Measurements from ENCODE around the gene TMEM123. TPM values are rescaled to one million over a fixed set of nuclear protein-coding genes. Genes with fewer than 3 reads are reported as not detected.

Gene TMEM123
- total RNA-seq, 6 experiments from 2014 or later: 128 to 197 (median 161) TPM

GRCh38 chr11:102427068-102427467, 25.5 kb downstream of the TMEM123 start:
- peaks cover 3% of the 10 kb centered on the region for H3K9me3 Mint-ChIP-seq
- H3K36me3 Mint-ChIP-seq (ENCODE audit: low read depth): peaks cover 20% of the 10 kb centered on the region
- TF ChIP-seq, protein P1, sequence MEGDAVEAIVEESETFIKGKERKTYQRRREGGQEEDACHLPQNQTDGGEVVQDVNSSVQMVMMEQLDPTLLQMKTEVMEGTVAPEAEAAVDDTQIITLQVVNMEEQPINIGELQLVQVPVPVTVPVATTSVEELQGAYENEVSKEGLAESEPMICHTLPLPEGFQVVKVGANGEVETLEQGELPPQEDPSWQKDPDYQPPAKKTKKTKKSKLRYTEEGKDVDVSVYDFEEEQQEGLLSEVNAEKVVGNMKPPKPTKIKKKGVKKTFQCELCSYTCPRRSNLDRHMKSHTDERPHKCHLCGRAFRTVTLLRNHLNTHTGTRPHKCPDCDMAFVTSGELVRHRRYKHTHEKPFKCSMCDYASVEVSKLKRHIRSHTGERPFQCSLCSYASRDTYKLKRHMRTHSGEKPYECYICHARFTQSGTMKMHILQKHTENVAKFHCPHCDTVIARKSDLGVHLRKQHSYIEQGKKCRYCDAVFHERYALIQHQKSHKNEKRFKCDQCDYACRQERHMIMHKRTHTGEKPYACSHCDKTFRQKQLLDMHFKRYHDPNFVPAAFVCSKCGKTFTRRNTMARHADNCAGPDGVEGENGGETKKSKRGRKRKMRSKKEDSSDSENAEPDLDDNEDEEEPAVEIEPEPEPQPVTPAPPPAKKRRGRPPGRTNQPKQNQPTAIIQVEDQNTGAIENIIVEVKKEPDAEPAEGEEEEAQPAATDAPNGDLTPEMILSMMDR (IDR thresholded peaks at IDR 0.05): no peak
- no peak overlapping the region for H3K27ac Mint-ChIP-seq
- H3K27me3 Mint-ChIP-seq (ENCODE audit: insufficient read depth): no peaks in the 10 kb centered on the region
- no peak overlapping the region for H3K4me3 Mint-ChIP-seq
- DNase-seq: no peak
- H3K4me1 Mint-ChIP-seq (ENCODE audit: low read depth): peaks cover 35% of the 10 kb centered on the region

DNA sequence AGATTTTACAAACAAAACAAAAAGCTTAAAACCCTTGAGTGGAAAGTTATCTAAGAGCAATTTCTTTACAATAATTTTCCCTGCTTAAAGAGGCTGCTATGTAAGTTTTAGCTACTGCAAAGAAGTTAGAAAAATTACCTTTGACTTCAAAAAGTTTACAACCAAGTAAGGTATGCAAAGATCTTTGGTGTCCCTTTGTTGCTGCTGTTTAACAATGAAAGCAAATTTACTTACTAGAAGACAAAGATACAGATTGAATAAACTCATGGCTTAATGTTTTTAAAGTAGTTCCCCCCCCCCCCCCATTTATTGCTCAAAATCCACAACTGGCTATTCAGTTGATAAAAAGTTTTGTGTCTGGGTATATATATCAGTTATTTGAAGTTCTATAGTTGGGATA, 26.0 kb downstream of the TMEM123 start:
- TF ChIP-seq, protein P1 (IDR thresholded peaks at IDR 0.05): no peak
- no peak for DNase-seq
- Mint-ChIP-seq H3K27me3 (ENCODE audit: insufficient read depth) (no peaks in the 10 kb centered on the region), H3K9me3 (no peaks in the 10 kb centered on the region), H3K4me3 (no peak overlapping the region), H3K4me1 (ENCODE audit: low read depth) (peaks cover 35% of the 10 kb centered on the region), H3K36me3 (ENCODE audit: low read depth) (peaks cover 15% of the 10 kb centered on the region), H3K27ac (no peak overlapping the region)

- no peak for DNase-seq
- H3K27ac Mint-ChIP-seq: no peak overlapping the region
- peaks cover 34% of the 10 kb centered on the region for H3K4me1 Mint-ChIP-seq (ENCODE audit: low read depth)
- no peaks in the 10 kb centered on the region for H3K27me3 Mint-ChIP-seq (ENCODE audit: insufficient read depth)
- H3K36me3 Mint-ChIP-seq (ENCODE audit: low read depth): peaks cover 12% of the 10 kb centered on the region
- no peaks in the 10 kb centered on the region for H3K9me3 Mint-ChIP-seq
- TF ChIP-seq, protein P1 (IDR thresholded peaks at IDR 0.05): no peak
- H3K4me3 Mint-ChIP-seq: no peak overlapping the region
These were observed 26.6 kb downstream of the TMEM123 start for GRCh38 chr11:102426000-102426399.

GRCh38 chr11:102423936-102424335, 28.6 kb downstream of the TMEM123 start:
- H3K27me3 Mint-ChIP-seq (ENCODE audit: insufficient read depth): no peaks in the 10 kb centered on the region
- DNase-seq: no peak
- H3K27ac Mint-ChIP-seq: no peak overlapping the region
- H3K36me3 Mint-ChIP-seq (ENCODE audit: low read depth): peaks cover 8% of the 10 kb centered on the region
- H3K4me1 Mint-ChIP-seq (ENCODE audit: low read depth): peaks cover 13% of the 10 kb centered on the region
- H3K9me3 Mint-ChIP-seq: no peaks in the 10 kb centered on the region
- H3K4me3 Mint-ChIP-seq: no peak overlapping the region
- TF ChIP-seq, protein P1 (IDR thresholded peaks at IDR 0.05): no peak

DNA sequence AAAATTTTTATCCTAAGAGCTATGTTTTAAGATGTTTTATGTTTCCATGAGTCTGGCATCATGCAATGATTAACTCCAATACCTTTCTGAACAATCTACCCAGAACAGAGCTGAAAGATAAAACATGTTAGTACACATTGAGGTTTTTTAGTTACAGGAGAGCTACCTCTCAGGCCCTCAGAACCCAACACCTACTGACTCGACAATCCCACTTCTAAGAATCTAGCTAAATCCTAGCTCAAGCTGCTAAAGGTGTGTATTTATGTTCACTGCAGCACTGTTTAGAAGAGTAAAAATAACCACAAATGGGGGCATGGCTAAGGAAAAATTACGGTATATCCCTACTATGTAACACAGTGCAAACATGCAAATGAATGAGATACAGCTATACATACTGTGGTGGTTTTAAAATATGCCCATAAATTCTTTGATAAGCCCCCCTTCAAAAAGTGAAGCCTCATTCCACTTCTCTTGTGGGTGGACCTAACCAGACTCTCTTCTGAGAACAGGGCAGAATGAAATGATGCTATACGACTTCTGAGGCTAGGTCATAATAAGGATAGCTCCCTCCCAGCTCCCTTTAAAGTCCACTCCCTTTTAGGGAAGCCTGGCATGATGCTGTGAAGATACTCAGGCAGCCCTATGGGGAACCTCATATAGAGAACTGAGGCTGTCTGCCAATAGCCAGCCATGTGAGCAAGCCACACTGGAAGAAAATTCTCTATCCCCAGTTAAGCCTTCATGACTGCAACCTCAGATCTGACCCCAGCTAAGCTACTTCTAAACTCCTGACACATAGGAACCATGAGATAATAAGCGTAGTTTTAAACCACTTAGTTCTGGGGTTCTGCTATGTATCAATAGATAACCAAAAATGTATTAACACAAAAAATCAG, 29.5 kb downstream of the TMEM123 start:
- H3K4me1 Mint-ChIP-seq (ENCODE audit: low read depth): peaks cover 12% of the 10 kb centered on the region
- H3K36me3 Mint-ChIP-seq (ENCODE audit: low read depth): peaks cover 16% of the 10 kb centered on the region
- H3K27me3 Mint-ChIP-seq (ENCODE audit: insufficient read depth): no peaks in the 10 kb centered on the region
- TF ChIP-seq, protein P1 (IDR thresholded peaks at IDR 0.05): no peak
- no peaks in the 10 kb centered on the region for H3K9me3 Mint-ChIP-seq
- DNase-seq: no peak
- H3K4me3 Mint-ChIP-seq: no peak overlapping the region
- no peak overlapping the region for H3K27ac Mint-ChIP-seq
